GM12801 (cell line): Measurements from ENCODE around the gene SEPTIN3.

ENCODE experiments used
- CTCF ChIP-seq: IDR thresholded peaks from one replicate; pipeline ENCODE4 v1.5.1; 2011; ENCODE audit warnings: control low read depth; ENCODE audit not compliant: insufficient read length; ENCODE audit errors: extremely low read depth

The SEPTIN3 gene

GRCh38 chr22:41983513-41984405 lies 14.5 kb downstream of the SEPTIN3 start:
- no peak for TF ChIP-seq CTCF

GRCh38 chr22:41987276-41987675 lies 18.0 kb downstream of the SEPTIN3 start:
- no peak for TF ChIP-seq CTCF

GRCh38 chr22:41989246-41989645 lies 20.0 kb downstream of the SEPTIN3 start:
- TF ChIP-seq CTCF: no peak

GRCh38 chr22:41991111-41991510 lies 21.9 kb downstream of the SEPTIN3 start:
- TF ChIP-seq CTCF: no peak

GRCh38 chr22:41992496-41992895 lies 23.3 kb downstream of the SEPTIN3 start:
- TF ChIP-seq CTCF: no peak

- no peak for TF ChIP-seq CTCF
Observed at GRCh38 chr22:41995211-41995610, 26.0 kb downstream of the SEPTIN3 start.

GRCh38 chr22:41996826-41997225 lies 27.6 kb downstream of the SEPTIN3 start:
- no peak for TF ChIP-seq CTCF
